GM21737 (cell line): ENCODE results near the gene ISG20L2.
A peak's percentile ranks its signal among the peaks of the same experiment; 100 is the strongest.

Source experiments
- ATAC-seq: cut with Tn5 transposase; IDR thresholded peaks from one replicate; pipeline ENCODE4 v1.9.1; 2021; ENCODE audit warnings: mild to moderate bottlenecking, moderate library complexity; ENCODE audit not compliant: unreplicated experiment

The ISG20L2 gene

DNA sequence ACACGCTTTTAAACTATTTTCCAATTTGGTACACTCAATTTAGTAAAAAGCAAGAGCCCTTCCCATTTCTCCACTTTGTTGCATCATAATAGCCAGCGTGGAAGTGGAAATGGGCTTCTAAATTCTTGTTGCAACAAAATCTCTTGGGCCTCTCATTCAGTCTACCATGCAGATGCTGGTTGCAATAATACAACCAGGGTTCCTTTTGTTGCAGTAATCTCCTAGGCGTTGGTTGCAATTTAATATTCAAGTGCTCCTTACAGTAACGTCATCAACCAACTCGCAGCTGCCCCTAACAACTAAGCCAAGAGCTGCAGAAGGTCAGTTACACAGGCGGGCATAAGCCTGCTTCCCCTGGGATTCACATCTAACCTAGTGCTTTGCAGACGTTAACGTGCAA, 25.7 kb upstream of the ISG20L2 start:
- no peak for ATAC-seq

DNA sequence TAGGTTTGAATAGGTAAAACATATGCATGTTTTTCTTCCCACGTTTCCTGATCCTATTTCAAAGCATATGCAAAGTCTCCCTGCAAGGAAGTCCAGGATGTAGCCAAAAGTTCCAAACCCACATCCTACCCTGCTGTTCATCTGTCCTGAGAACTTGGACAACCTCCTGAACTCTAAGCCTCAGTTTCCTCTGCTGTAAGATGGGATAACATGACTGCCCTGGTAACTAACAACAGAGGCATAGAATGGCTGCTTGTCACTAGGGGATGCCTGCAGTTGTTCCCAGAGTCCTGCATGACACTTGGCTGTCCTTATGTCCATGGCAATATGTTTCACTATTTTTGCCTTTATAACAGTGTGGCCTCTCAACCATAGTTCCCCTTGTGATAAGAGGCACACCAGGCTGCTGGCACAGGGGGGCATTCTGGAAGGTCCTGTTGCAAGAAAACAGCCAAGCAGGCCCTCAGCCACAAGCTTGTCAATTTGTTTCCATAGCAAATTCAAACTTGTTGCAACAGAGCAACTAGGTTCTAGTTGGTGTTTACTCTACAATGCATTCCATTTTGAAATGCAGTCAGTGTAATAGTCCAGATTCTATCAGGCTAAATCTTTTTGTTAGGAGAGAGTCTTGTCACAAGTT, 24.4 kb upstream of the ISG20L2 start:
- no peak for ATAC-seq

DNA sequence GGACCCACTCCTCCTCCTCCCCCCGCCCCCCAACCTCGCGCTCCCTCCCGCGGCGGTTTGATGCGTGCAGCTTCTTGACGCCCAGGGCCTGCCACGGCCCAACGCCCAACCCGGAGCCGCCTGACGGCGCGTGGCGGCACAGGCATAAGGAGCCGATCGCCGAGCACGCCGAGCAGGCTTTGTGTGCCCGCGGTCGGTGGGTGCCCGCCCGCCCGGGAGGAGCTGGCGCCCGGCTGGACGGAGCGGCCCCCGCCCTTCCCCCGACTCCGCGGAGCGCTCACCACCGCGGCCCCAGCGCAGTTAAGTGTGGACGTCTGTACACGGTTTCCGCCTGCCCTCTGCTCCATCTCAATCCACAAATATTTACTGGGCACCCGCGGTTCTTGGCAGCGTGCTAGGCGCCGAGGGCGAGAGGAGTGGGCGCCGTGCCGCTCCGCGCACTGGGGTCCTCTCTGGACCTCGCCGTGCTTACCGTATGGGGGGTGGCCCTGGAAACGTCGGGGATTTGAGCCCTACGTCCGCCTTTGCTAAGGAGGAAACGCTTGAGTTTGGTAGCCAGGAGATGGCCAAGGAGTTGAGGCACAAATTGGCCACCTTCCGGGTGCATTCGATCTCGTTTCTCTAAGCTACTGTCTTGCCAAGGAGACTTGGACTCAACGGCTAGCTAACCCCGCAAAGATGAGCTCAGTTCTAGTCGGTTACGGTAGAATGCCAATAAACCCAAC, 23.4 kb upstream of the ISG20L2 start:
- peak; percentile 65 for ATAC-seq

DNA sequence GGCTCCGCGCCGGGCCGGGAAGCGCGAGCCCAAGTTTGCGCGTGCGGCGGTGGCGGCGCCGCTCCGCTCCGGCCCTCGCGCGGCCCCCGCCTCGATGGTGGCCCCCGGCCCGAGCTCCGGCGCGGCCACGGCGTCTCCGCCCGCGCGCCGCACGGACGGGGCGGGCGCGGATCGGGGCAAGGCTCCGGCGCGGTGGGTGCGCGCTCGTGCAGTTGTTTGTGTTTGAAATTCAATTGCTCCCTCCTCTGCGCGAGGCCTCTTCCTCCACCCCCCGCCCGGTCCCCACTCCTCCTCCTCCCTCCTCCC, 22.8 kb upstream of the ISG20L2 start, which contains the start of gene HDGF:
HDGF (minus strand) TSS at position 225 of the 306 bp plus-strand sequence. CDS start 246 bp downstream, outside the sequence.
- no peak for ATAC-seq

DNA sequence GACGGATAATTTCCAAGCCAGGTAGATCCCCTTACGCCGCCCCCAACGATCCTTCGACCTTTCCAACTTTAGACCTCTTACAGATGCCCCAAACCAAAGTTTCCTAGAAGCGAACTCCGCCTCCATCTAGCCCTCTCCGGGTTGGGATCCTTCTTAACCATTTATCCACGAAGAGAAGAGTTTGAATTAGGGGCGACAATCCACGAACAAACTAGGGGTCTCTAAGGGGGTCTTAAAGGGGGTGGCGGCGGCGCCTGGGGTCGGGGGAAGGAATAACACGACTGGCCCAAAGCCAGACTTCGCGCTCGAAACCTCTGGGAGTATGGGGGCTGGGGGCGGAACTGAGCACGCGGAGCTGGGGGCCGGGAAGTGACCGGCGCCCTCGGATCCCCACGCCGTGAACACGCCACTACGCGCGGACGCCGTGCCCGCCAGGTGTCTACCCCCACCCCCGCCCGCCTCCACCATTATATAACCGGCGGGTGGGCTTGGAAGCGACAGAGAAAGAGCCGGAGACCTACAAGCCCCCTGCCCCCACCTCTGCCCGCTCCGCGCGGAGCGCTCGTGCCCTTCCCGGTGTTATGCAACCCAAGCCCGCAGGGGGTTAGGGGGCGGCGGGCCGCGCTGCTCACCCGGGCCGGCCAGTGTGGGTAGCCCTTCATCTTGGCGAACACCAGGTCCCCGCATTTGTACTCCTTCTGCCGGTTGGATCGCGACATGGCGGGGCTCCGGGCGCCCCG, 22.3 kb upstream of the ISG20L2 start:
- ATAC-seq = peak; percentile 13

DNA sequence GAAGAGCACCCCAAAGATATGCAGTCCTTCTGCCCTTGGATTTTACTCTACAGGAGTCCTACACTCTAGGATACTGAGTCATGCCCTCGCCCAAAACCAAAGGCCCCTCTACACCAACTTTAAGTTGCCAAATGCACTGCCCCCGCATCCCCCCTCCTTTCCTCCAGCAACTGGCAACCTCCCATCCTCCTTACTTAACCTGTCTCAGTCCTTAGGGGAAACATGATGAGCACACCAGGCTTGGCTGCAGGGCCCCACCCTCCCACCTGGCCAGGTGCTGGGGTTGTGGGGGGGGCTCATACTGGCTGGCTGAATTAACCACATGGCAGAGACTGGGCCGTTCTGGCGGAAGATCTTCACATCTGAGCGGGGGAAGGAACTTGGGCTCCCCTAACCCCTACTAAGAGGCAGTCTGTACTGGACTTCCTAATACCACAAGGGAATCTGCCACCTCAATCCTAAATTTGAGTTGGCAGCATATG, 21.7 kb upstream of the ISG20L2 start:
- ATAC-seq = no peak

DNA sequence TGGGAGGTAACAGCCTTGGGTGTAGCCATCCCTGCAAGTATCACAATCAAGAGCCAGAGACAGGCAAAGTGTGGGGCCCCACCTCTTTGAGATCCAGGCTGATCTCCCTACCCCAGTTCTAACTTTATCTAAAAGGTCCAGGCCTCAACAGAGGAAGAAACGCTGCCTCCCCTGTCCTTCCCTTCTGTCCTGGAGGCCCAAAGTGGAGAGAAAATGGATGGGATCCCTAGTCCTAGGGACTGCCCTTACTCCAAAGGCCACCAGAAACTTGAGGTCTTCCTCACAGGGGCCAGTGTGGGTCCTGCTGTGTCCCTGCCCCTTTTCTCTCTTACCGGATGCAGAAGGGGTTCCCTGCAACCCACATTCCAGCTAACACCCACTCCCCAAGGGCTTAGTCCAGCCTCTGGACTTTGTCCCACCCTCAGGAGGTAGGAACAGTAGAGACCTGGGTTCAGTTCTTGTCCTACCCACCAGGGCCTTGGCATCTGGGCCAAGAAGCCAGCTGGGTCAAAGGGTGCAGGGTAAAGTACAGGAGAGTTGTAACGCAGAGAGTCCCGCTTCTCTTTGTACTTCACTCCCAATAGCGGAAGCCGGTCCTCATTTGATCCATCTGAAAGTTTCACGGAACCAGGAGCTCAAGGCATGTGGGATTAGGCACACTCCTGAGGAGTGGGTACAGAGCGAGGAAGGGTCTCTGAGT, 21.0 kb upstream of the ISG20L2 start:
- no peak for ATAC-seq

DNA sequence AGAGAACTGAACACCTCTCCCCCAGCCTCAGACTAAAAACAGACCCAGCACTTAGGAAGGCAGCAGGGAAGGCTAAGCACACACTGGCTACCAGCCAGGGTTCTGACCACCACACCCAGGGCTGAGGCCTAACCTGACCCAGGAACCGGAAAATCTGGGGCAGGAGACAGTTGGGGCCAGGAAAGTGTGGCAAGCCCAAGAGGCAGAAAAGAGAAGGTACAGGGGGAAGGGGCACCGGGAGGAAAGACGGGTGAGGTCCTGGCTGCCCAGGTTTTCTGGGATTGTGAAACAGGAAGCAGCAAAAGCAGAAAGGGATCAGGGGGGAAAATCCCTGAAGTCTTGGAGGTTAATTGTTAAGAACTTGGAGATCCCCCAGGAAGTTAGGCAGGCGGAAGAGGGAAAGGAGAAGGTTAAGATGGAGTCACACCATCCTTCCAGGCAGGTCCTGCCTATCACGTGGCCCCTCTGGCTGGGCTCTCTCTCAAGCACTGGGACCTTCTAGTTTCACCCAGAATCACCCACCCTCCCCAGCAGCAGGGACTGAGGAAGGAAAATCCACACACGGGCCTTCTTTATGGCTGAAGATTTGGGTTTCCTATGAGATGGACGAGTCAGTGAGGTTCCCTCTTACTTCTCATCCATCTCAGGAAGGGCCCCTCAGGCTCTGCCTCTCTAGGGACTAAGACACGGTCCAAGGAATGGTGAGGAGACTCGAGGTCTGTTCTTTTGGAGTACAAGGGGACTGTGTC, 20.3 kb upstream of the ISG20L2 start:
- no peak for ATAC-seq

DNA sequence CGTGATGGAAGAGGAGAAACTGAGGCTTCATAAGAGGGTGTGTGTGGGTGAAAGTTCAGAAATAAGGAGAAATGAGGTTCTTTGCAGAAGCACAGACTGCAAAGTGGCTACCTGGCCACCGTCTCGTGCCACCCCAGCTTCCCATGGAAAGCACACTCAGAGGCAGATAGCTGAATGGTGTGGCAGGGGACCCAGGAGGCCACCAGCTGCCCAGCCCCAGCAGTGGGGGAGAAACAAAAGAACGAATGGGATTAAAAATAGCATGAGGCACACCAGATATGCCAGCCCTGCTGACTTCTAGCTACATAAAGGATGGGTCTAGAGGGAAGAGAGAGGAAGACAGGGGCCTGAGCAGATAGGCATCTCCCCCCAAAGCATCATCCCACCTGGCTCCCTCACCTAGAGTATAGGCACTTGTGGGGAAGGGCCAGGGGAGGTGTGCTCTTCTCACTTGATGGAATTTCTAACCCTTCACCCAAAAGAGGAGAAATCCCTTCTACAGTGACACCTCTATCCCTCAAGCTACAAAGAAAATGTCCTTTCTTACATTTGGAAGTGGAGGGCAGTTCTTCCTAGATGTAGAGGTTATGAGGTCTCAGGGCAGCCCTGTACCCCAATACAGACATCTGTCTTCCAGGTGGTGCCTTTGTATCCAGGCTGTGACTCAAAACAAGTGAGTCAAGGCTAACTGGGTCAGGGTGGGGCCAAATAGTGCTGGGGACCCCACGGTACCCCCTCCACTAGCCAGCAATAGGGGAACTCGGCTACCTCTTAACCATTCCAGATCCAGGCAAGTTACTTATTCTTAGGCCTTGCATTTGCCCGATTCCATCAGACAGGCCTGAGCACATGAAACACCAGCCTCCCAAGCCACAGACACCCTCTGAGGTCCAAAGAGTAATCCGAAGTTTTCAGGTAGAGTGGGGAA, 19.4 kb upstream of the ISG20L2 start:
- no peak for ATAC-seq

DNA sequence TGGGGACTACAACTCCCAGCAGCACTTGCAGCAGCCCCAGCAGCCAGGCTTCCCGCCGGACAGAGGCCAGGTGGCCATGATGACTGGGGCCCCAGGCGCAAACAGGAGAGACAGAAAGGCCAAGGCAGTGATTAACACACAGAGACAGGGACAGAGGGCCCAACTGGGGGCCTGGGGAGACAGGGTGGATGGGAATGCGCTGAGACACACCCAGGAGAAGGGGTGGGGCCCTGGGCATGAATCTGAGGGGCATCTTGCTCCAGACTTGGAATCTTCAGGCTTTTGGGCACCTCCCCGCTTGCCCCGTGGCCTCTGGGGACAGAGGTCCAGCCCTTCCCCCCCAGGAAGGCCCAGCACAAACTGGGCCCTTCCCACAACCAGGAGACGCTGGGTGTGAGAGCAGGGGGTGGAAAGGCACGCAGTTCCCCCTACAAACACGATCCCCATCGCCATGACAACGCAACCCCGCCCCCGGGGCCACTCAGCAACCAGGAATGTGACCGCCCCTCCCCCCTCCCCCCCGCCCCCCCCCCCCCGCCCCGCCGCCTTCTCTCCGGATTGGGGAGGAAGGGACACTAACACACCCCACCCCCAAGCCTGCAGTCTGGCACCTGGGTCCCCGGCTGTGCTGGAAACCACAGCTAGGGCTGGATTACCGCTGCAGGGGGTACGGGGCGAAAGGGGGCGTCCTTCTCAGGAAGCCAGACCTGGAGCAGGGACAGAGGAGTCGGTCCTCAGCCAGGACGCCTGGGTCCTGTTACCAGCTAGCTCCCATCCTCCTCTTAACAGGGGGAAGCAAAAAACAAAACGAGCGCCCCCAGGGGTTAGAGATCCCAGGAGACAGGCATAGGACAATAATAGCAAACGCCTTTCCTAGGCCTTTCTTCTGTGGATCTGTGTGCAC, 18.4 kb upstream of the ISG20L2 start:
- no peak for ATAC-seq

DNA sequence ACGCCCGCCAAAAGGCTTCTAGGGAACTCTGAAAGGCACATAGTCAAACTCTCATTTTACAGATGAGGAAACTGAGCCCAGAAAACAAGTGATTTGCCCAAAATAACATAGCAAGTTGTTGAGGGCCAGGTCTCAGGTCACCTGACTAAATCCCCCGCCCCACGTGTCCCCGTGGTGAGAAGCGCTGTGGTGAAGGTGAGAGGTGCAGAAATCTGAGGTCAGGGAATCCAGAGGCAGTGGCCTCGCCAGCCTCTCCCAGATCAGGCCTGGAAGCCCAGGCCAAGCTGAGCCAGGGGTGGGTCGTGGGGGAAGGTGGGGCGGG, 17.8 kb upstream of the ISG20L2 start:
- ATAC-seq = no peak

DNA sequence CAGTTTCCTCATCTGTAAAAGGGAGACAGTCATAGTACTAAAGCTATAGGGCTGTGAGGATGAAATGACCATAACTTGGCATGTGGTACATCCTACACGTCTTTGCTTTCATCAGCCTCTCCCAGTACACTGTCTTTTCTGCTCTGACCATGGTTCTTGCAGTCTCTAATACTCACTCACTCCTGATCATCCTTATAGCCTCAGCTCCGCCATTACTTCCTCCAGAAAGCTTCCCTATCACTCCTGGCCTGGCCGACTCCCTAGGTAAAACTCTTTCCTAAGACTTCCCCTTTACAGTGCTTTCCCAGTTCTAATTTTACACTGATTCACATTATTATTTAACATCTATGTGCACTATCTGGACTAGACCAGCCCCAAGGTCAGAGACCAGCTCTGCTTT, 17.3 kb upstream of the ISG20L2 start:
- ATAC-seq = no peak

DNA sequence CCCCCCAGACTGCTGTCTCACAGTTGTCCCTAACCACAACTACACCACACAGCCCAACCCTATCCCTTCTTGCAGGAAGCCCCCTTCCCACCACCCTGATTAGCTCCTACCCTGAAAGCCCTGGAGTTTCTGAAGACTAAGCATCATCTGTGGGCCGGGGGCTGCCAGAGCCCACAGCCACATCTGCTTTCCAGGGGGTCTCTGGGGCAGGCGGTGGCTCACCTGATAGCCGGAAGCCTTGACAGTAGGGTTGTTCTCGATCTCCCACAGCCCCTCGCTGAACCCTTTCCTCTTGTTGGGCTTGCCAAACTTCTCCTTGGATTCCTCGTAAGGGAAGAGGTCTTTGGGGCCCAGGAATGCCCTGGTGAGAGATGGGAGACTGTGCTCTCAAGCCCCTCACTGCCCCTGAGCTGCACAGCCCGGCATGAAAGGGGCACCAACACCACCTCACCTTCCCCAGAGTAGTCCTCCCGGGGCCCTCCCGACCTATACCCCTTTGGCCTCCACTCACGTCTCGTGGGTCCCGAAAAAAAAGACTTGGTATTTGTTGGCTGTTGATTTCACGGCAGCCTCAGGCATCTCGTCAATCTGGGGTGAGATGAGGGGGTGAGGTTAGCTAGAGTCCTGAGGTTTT, 16.3 kb upstream of the ISG20L2 start:
- ATAC-seq = no peak

DNA sequence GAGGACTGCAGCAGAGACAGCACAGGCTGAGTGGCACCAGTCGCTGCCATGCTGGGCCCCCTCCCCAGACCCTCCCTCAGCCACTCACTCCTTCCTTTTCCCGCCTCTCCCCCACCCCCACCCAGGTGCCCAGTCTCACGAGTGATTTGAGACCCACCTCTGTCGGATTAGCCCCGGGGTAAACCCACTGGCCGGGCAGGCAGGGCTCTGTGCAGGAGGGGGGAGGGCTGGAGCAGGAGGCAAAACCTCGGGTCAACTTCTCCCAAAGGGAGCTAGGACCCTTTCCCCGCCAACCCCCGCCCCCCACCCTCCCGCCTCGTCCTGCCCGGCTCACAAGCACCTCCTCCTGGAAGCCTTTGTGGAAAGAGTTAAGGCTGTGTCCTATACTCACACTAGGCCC, 15.8 kb upstream of the ISG20L2 start:
- ATAC-seq = no peak

DNA sequence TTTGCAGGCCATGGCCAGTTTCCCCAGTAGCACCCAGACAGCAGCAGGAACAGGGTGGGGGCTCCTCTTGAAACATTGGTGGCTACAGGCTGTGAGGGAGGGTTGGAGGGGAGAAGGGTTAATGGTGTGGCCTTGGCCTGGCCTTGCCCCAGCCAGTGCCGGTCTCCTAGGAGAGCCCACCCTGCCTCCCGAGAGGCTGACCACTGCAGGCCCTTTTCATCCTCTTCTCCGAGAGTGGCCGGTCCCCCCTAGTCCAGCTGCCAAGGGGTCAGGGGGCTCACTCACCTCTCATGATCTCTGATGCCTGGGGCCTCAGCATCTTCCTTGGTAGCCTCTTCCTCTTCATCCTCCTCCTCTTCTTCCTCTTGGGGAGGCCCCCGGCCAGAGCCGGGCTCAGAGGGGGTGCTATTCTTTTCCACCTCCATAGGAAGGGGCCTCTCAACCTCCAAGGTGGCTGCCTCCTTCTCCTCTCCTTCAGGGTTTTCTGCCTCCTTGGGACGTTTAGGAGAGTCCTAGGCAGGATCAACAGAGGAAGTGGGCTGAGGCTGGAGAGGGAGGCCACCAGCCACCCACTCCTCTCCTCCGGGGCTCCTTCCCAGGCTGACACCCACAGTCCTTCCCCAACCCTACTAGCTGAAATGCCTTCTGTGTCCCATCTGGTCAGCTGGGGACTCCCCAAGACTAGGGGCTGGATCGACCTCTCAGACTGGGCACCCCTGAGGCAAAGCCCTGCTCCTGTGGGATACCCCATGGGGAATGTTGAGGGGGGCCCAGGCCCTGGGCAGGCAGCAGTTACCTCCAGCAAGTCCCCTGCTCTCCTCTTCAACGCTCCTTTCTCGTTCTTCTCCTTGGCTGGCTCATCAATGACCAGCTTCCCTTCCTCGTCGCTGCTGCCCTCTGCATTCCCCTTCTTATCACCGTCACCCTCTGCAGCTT, 15.1 kb upstream of the ISG20L2 start:
- ATAC-seq = no peak

DNA sequence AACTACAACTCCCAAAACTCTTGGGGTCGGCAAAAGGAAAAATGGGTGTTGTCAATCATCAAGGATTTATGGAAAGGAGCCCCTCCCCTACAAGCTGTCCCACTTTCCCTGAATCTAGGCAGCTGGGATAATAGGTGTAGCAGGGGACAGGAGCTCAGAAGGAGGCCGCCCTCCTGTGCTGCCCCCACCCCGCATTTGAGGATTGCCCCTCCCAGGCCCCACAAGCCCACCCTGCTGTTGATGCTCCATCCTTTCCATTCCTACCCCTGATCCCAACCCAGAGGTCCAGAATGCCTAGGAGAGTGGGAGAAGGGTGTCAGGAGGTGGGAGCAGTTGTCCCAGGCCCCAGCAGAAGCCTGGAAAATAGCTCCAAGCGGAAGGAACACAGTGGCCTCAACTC, 14.2 kb upstream of the ISG20L2 start:
- no peak for ATAC-seq

DNA sequence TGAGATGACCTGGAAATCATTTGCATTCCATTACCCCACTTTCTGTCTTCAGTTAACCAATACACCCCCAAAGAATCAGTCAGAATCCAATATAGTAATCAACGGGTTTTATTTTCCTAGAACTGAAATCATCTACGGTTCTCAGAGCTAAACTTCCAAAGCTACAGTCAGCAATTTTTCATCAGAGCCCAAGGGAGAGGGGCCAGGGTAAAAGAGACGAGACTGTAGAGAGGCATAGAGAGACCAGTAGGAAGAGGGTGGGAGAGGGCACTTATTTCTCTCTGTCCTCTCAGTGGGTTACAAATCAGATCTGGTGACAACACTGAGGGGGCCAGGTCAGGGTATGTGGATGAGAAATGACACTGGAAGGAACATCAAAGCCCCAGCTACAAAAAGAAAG, 13.5 kb upstream of the ISG20L2 start:
- no peak for ATAC-seq
